Neural progenitor cell (in vitro differentiated cells): ENCODE results near the gene ABHD5. TPM values are rescaled to one million over a fixed set of nuclear protein-coding genes. Genes with fewer than 3 reads are reported as not detected.

ENCODE experiments used
- DNase-seq: peaks from one replicate; pipeline ENCODE4 v3.0.0-alpha.2; 2016; ENCODE audit warnings: low spot score
- H2AFZ ChIP-seq: fragments of 200-600 bp; sonication (generic); replicated peaks from 2 replicates; pipeline ENCODE4 v1.6.1; 2016; ENCODE audit warnings: antibody characterized with exemption
- H3F3A ChIP-seq: fragments of 200-600 bp; sonication (generic); 2 replicates; pipeline ENCODE4 v1.6.1; 2016; ENCODE audit warnings: antibody characterized with exemption, low read depth
- H3K27ac ChIP-seq: fragments of 200-600 bp; sonication (generic); 2 replicates; pipeline ENCODE4 v1.5.1; 2016; ENCODE audit warnings: mild to moderate bottlenecking
- H3K27me3 ChIP-seq: fragments of 200-600 bp; sonication (generic); 2 replicates; pipeline ENCODE4 v1.6.1; 2016; ENCODE audit warnings: mild to moderate bottlenecking, moderate library complexity
- H3K36me3 ChIP-seq: fragments of 200-600 bp; sonication (generic); 2 replicates; pipeline ENCODE4 v1.5.1; 2016
- H3K4me1 ChIP-seq: fragments of 200-600 bp; sonication (generic); 2 replicates; pipeline ENCODE4 v1.6.1; 2016; ENCODE audit warnings: mixed run types
- H3K4me2 ChIP-seq: fragments of 200-600 bp; sonication (generic); 2 replicates; pipeline ENCODE4 v1.6.1; 2016
- H3K4me3 ChIP-seq: fragments of 200-600 bp; sonication (generic); 2 replicates; pipeline ENCODE4 v1.5.1; 2016
- H3K79me2 ChIP-seq: fragments of 200-600 bp; sonication (generic); 2 replicates; pipeline ENCODE4 v1.6.1; 2016; ENCODE audit warnings: low read depth
- H3K9ac ChIP-seq: fragments of 200-600 bp; sonication (generic); 2 replicates; pipeline ENCODE4 v1.6.1; 2016
- H3K9me3 ChIP-seq: fragments of 200-600 bp; sonication (generic); 2 replicates; pipeline ENCODE4 v1.5.1; 2016; ENCODE audit warnings: low read depth
- H4K20me1 ChIP-seq: fragments of 200-600 bp; sonication (generic); 2 replicates; pipeline ENCODE4 v1.6.1; 2016; ENCODE audit warnings: low read depth
- H3K27ac Mint-ChIP-seq: 3 replicates; pipeline ENCODE4 v1.8.0; 2021; ENCODE audit warnings: mixed read lengths
- H3K27me3 Mint-ChIP-seq: 2 replicates; pipeline ENCODE4 v1.8.0; 2022; ENCODE audit warnings: low read depth, mild to moderate bottlenecking, inconsistent platforms, moderate library complexity, mixed read lengths; ENCODE audit not compliant: insufficient read depth
- H3K36me3 Mint-ChIP-seq: 3 replicates; pipeline ENCODE4 v1.8.0; 2021; ENCODE audit warnings: mixed read lengths
- H3K4me1 Mint-ChIP-seq: 3 replicates; pipeline ENCODE4 v1.8.0; 2021; ENCODE audit warnings: mixed read lengths
- H3K4me3 Mint-ChIP-seq: 3 replicates; pipeline ENCODE4 v1.8.0; 2021; ENCODE audit warnings: mild to moderate bottlenecking, moderate library complexity, mixed read lengths
- H3K9me3 Mint-ChIP-seq: 3 replicates; pipeline ENCODE4 v1.8.0; 2020; ENCODE audit warnings: mixed read lengths
- EZH2 ChIP-seq: fragments of 200-600 bp; sonication (generic); IDR thresholded peaks from 2 replicates; pipeline ENCODE4 v1.6.1; 2017; ENCODE audit warnings: antibody characterized with exemption, mild to moderate bottlenecking, moderate library complexity
- EZH2phosphoT487 ChIP-seq: fragments of 200-600 bp; sonication (generic); IDR thresholded peaks from 2 replicates; pipeline ENCODE4 v1.6.1; 2017; ENCODE audit warnings: antibody characterized with exemption
- total RNA-seq: library from RNA; depleted of rRNA; stranded (reverse); fragments of >200 nt; gene quantifications from 2 replicates; pipeline ENCODE4 v1.2.3, GENCODE V29; 2015; ENCODE audit warnings: low replicate concordance
- TF ChIP-seq, protein P1 (sequence below): fragments of 200-600 bp; sonication (generic); IDR thresholded peaks from 2 replicates; pipeline ENCODE4 v1.5.1; 2017; ENCODE audit warnings: antibody characterized with exemption, mild to moderate bottlenecking

Gene ABHD5
- total RNA-seq, 1 donor from 2014 or later: 9.1 TPM

- Histone ChIP-seq H3K27me3 (no peaks in the 10 kb centered on the region), H3K36me3 (no peaks in the 10 kb centered on the region), H4K20me1 (no peaks in the 10 kb centered on the region), H3K9ac (no peak overlapping the region), H3K27ac (no peak overlapping the region), H3K4me3 (no peak overlapping the region), H3K4me1 (peaks cover 21% of the 10 kb centered on the region), H2AFZ (no peak overlapping the region), H3K79me2 (peaks cover 66% of the 10 kb centered on the region), H3K9me3 (no peaks in the 10 kb centered on the region), H3K4me2 (no peak overlapping the region), H3F3A (peaks cover 24% of the 10 kb centered on the region)
- TF ChIP-seq, protein P1, sequence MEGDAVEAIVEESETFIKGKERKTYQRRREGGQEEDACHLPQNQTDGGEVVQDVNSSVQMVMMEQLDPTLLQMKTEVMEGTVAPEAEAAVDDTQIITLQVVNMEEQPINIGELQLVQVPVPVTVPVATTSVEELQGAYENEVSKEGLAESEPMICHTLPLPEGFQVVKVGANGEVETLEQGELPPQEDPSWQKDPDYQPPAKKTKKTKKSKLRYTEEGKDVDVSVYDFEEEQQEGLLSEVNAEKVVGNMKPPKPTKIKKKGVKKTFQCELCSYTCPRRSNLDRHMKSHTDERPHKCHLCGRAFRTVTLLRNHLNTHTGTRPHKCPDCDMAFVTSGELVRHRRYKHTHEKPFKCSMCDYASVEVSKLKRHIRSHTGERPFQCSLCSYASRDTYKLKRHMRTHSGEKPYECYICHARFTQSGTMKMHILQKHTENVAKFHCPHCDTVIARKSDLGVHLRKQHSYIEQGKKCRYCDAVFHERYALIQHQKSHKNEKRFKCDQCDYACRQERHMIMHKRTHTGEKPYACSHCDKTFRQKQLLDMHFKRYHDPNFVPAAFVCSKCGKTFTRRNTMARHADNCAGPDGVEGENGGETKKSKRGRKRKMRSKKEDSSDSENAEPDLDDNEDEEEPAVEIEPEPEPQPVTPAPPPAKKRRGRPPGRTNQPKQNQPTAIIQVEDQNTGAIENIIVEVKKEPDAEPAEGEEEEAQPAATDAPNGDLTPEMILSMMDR: no peak
- TF ChIP-seq EZH2phosphoT487 (no peak), EZH2 (no peak)
- H3K4me1 Mint-ChIP-seq: peaks cover 9% of the 10 kb centered on the region
- peaks cover 2% of the 10 kb centered on the region for H3K27me3 Mint-ChIP-seq
- H3K36me3 Mint-ChIP-seq: peaks cover 3% of the 10 kb centered on the region
- H3K4me3 Mint-ChIP-seq: no peak overlapping the region
- no peaks in the 10 kb centered on the region for H3K9me3 Mint-ChIP-seq
- no peak for DNase-seq
- H3K27ac Mint-ChIP-seq: no peak overlapping the region
Measured at GRCh38 chr3:43695863-43696262, 5.1 kb downstream of the ABHD5 start.

DNA sequence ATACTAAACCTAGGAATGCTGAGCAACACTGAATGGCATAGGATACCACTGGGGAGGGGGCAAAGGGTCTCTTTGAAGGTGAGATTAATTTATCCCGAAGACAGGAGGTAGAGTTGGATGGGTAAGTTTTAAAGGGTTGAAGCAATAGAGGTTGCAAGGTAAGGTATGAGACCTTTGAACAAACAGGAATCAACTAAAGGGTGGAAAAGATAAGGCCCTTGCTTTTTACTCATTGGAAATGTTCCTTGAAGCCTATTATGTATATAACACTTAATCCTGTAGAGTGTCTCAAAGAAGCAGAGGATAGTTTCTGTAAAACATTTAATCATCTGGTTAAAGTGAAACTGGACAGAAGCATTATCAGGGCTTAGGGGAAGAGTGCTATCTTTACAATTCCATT is 5.7 kb downstream of the ABHD5 start:
- H3K9me3 Mint-ChIP-seq: no peaks in the 10 kb centered on the region
- peaks cover 3% of the 10 kb centered on the region for H3K36me3 Mint-ChIP-seq
- Histone ChIP-seq H3K4me2 (no peak overlapping the region), H3F3A (peaks cover 18% of the 10 kb centered on the region), H3K79me2 (peaks cover 66% of the 10 kb centered on the region), H3K27me3 (no peaks in the 10 kb centered on the region), H4K20me1 (no peaks in the 10 kb centered on the region), H3K4me3 (no peak overlapping the region), H2AFZ (no peak overlapping the region), H3K4me1 (peaks cover 21% of the 10 kb centered on the region), H3K9me3 (no peaks in the 10 kb centered on the region), H3K36me3 (no peaks in the 10 kb centered on the region), H3K9ac (no peak overlapping the region), H3K27ac (no peak overlapping the region)
- H3K27me3 Mint-ChIP-seq: peaks cover 2% of the 10 kb centered on the region
- no peak for TF ChIP-seq EZH2phosphoT487
- no peak for TF ChIP-seq EZH2
- TF ChIP-seq, protein P1: no peak
- peaks cover 9% of the 10 kb centered on the region for H3K4me1 Mint-ChIP-seq
- no peak for DNase-seq
- H3K27ac Mint-ChIP-seq: no peak overlapping the region
- no peak overlapping the region for H3K4me3 Mint-ChIP-seq

DNA sequence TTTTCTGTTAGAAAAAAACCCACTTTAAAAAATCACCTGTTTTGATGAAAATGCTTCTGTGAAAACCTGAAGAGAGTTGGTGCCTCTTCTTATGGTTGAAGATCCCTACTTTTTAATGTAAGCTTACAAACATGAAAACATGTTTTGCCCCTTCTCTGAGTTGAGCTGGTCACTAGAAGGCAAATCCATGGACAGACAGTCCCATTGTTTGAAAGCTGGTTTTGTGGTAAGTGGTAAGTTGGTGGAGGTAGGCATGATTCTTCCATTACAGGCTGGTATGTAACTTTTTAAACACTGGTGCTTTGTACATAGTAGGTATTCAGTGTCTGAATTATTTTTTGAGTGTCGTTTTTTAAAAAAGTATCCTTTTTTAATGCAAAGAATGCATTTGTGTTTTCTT is 6.1 kb downstream of the ABHD5 start:
- Histone ChIP-seq H3K9ac (no peak overlapping the region), H3K27ac (no peak overlapping the region), H3K4me3 (no peak overlapping the region), H3K4me2 (no peak overlapping the region), H3K9me3 (no peaks in the 10 kb centered on the region), H3K36me3 (no peaks in the 10 kb centered on the region), H3F3A (peaks cover 14% of the 10 kb centered on the region), H3K27me3 (no peaks in the 10 kb centered on the region), H4K20me1 (no peaks in the 10 kb centered on the region), H3K4me1 (peaks cover 21% of the 10 kb centered on the region), H2AFZ (no peak overlapping the region), H3K79me2 (peaks cover 62% of the 10 kb centered on the region)
- Mint-ChIP-seq H3K4me1 (peaks cover 5% of the 10 kb centered on the region), H3K9me3 (no peaks in the 10 kb centered on the region), H3K4me3 (no peak overlapping the region), H3K27ac (no peak overlapping the region), H3K27me3 (peaks cover 2% of the 10 kb centered on the region), H3K36me3 (peaks cover 3% of the 10 kb centered on the region)
- TF ChIP-seq EZH2 (no peak), EZH2phosphoT487 (no peak)
- TF ChIP-seq, protein P1: no peak
- no peak for DNase-seq
